HL-60 (cell line): ENCODE data around the gene RB1.

ENCODE experiments used
- POLR2AphosphoS5 ChIP-seq: IDR thresholded peaks from 2 replicates; pipeline ENCODE4 v1.6.1; 2012; ENCODE audit warnings: low read depth
- TF ChIP-seq, protein P1 (sequence below): IDR thresholded peaks from one replicate; pipeline ENCODE4 v1.5.1; 2011; ENCODE audit warnings: low read length, control low read depth, inconsistent platforms; ENCODE audit not compliant: insufficient read depth

- TF ChIP-seq, protein P1, sequence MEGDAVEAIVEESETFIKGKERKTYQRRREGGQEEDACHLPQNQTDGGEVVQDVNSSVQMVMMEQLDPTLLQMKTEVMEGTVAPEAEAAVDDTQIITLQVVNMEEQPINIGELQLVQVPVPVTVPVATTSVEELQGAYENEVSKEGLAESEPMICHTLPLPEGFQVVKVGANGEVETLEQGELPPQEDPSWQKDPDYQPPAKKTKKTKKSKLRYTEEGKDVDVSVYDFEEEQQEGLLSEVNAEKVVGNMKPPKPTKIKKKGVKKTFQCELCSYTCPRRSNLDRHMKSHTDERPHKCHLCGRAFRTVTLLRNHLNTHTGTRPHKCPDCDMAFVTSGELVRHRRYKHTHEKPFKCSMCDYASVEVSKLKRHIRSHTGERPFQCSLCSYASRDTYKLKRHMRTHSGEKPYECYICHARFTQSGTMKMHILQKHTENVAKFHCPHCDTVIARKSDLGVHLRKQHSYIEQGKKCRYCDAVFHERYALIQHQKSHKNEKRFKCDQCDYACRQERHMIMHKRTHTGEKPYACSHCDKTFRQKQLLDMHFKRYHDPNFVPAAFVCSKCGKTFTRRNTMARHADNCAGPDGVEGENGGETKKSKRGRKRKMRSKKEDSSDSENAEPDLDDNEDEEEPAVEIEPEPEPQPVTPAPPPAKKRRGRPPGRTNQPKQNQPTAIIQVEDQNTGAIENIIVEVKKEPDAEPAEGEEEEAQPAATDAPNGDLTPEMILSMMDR = no peak
- no peak for TF ChIP-seq POLR2AphosphoS5
Observed at GRCh38 chr13:48255954-48256353, 47.6 kb upstream of the RB1 start.
